Ovary (tissue), 9 donors: Measurements from ENCODE around the gene SIL1. TPM values are rescaled to one million over a fixed set of nuclear protein-coding genes. Genes with fewer than 3 reads are reported as not detected.

ENCODE experiments used
- DNase-seq, 5 donors: peaks; one replicate each; pipeline ENCODE4 v3.0.0-alpha.2; 2019 to 2020
- H3K27ac ChIP-seq, 2 donors: fragments of 200-600 bp; one replicate each; pipeline versions ENCODE4 v1.5.1 to v1.8.0; 2019 to 2022
- H3K27me3 ChIP-seq: fragments of 200-600 bp; one replicate; pipeline ENCODE4 v1.8.0; 2022
- H3K36me3 ChIP-seq: fragments of 200-600 bp; sonication (generic); one replicate; pipeline ENCODE4 v1.5.1; 2019
- H3K4me1 ChIP-seq: one replicate; pipeline ENCODE4 v1.8.1; 2013; ENCODE audit warnings: mild to moderate bottlenecking, moderate library complexity; ENCODE audit not compliant: insufficient read depth
- H3K4me3 ChIP-seq: fragments of 200-600 bp; sonication (generic); one replicate; pipeline ENCODE4 v1.5.1; 2017
- H3K9me3 ChIP-seq, 2 donors: fragments of 200-600 bp in 1 of 2; sonication (generic) in 1 of 2; one replicate each; pipeline versions ENCODE4 v1.5.1 to v1.8.1; 2013 to 2019; ENCODE audit warnings: mild to moderate bottlenecking in 1 of 2, moderate library complexity in 1 of 2
- EP300 ChIP-seq: sonication (generic); formaldehyde crosslinking; IDR thresholded peaks from one replicate; pipeline ENCODE4 v1.6.1; 2017; ENCODE audit warnings: antibody characterized with exemption
- POLR2A ChIP-seq: fragments of 450-650 bp; IDR thresholded peaks from one replicate; pipeline ENCODE4 v1.6.1; 2017; ENCODE audit warnings: antibody characterized with exemption, mild to moderate bottlenecking, moderate library complexity
- WGBS, 3 donors: extraction: QIAGEN DNeasy Blood & Tissue Kit in 1 of 3; methylation state at CpG; one replicate each; pipeline versions ENCODE4 v1.1.5 to v1.1.7; 2013 to 2017; 5-methylcytosine and 5-hydroxymethylcytosine counted together
- intact Hi-C, 4 donors: fragments of 100-400 bp; cut with DNase I; formaldehyde crosslinking; loops; one replicate each; pipeline versions ENCODE4 v1.11.0 to v1.15.1; 2022 to 2023
- polyA plus RNA-seq, 2 donors: library from polyadenylated mRNA; stranded (reverse); fragments of 200-250 nt in 1 of 2; fragments of 350-450 nt in 1 of 2; fragmentation: Illumina TruSeq in 1 of 2; extraction: RNeasy Lipid Tissue Mini Kit (QIAGEN cat#74804) in 1 of 2; gene quantifications; one replicate each; pipeline ENCODE4 v1.2.3, GENCODE V29; 2013 to 2014
- total RNA-seq, 7 donors: library from RNA; depleted of rRNA in 2 of 7; stranded (reverse); fragments of >200 nt in 2 of 7; fragmentation: NEBNext Ultra II Directional in 3 of 7; extraction: Animal tissue kit (Norgen Biotek cat#: 25700) in 3 of 7; gene quantifications; one replicate each; pipeline versions ENCODE4 v1.1.0 to v1.2.4, GENCODE V29; 2016 to 2023
- TF ChIP-seq, protein P1 (sequence below), 3 donors: fragments of 450-650 bp in 2 of 3; fragments of 200-600 bp in 1 of 3; IDR thresholded peaks; one replicate each; pipeline versions ENCODE4 v1.5.1 to v1.8.0; 2016 to 2022; ENCODE audit warnings: antibody characterized with exemption in 3 of 3, mild to moderate bottlenecking in 1 of 3
- donor health status: DM: no; HTN: no; CAD: no; lungs with moderate emphysema.
- donor health status: DM: no; HTN: no; CAD: no.
- donor health status: Bipolar disorder and iron deficiency.
- donor health status: DM: yes; HTN: yes; CAD: no.
- donor health status: DM: no; HTN: no; CAD: no.
- donor health status: DM: yes; HTN: yes; CAD: no.

Gene SIL1
- total and polyA plus RNA-seq, 9 donors: 15.7 to 93.0 (median 34.9) TPM

- Histone ChIP-seq H3K4me3 (no peak overlapping the region), H3K4me1 (peaks cover 2% of the 10 kb centered on the region), H3K36me3 (no peaks in the 10 kb centered on the region), H3K9me3 (no peaks in the 10 kb centered on the region), H3K27ac (no peak overlapping the region), H3K27me3 (no peaks in the 10 kb centered on the region)
- no peak for DNase-seq
- TF ChIP-seq EP300: no peak
- TF ChIP-seq, protein P1, sequence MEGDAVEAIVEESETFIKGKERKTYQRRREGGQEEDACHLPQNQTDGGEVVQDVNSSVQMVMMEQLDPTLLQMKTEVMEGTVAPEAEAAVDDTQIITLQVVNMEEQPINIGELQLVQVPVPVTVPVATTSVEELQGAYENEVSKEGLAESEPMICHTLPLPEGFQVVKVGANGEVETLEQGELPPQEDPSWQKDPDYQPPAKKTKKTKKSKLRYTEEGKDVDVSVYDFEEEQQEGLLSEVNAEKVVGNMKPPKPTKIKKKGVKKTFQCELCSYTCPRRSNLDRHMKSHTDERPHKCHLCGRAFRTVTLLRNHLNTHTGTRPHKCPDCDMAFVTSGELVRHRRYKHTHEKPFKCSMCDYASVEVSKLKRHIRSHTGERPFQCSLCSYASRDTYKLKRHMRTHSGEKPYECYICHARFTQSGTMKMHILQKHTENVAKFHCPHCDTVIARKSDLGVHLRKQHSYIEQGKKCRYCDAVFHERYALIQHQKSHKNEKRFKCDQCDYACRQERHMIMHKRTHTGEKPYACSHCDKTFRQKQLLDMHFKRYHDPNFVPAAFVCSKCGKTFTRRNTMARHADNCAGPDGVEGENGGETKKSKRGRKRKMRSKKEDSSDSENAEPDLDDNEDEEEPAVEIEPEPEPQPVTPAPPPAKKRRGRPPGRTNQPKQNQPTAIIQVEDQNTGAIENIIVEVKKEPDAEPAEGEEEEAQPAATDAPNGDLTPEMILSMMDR (IDR thresholded peaks at IDR 0.05): no peak
- TF ChIP-seq POLR2A: no peak
- intact Hi-C loops: no loop called here
Measured at GRCh38 chr5:139052975-139053374, 145.2 kb downstream of the SIL1 start.

DNA sequence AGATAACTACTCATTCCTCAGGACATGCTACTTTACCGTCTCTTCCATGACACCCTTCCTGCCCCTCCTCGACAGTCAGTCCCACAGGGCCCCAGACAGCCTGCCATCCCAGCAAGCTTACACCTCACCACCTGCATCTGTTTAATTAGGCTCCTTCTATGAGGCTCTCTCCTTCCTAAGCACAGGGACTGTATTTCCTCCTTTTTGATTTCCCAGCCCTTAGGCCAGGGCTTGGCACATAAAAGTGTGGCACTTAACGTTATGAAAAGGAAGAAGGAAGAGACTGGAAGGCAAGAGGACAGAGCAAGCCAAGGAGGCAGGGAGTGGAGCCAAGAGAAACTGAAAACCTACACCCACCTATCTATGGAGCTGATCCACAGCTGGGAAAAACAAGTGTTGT is 146.8 kb downstream of the SIL1 start:
- Histone ChIP-seq H3K27ac (no peak overlapping the region), H3K27me3 (no peaks in the 10 kb centered on the region), H3K4me3 (no peak overlapping the region), H3K9me3 (no peaks in the 10 kb centered on the region), H3K36me3 (no peaks in the 10 kb centered on the region), H3K4me1 (peaks cover 2% of the 10 kb centered on the region)
- intact Hi-C loops: no loop called here
- 58 to 68% (median 67%) methylated on average over 3 of the region's 3 CpGs for WGBS, 3 donors
- no peak for DNase-seq
- TF ChIP-seq POLR2A (no peak), EP300 (no peak)
- TF ChIP-seq, protein P1 (IDR thresholded peaks at IDR 0.05): no peak

DNA sequence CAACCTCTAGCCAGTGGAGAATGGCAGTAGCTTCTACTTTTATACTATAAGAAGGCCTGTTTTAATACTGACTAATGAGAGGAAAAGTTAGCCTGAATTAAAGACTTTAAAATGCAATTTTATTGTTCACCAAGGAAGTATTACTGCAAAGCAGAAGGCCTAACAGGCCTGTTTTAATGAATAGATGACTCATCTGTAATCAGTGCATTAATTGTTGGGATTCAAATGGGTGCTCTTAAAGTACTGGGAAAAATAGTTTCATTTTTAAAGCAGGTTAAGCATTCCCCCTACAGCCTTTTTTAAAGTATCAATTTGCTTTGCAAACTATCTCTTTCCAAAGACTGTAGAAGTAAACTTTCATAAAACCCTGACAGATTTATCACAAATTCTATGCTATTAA is 147.7 kb downstream of the SIL1 start:
- intact Hi-C loops: no loop called here
- H3K36me3 ChIP-seq: no peaks in the 10 kb centered on the region
- TF ChIP-seq EP300: no peak
- no peak for TF ChIP-seq POLR2A
- TF ChIP-seq, protein P1 (IDR thresholded peaks at IDR 0.05): no peak
- no peak overlapping the region for H3K27ac ChIP-seq
- no peak for DNase-seq
- H3K27me3 ChIP-seq: no peaks in the 10 kb centered on the region
- no peak overlapping the region for H3K4me3 ChIP-seq
- no peaks in the 10 kb centered on the region for H3K9me3 ChIP-seq
- H3K4me1 ChIP-seq: peaks cover 2% of the 10 kb centered on the region

- Histone ChIP-seq H3K9me3 (no peaks in the 10 kb centered on the region), H3K27ac (no peak overlapping the region), H3K4me3 (no peak overlapping the region), H3K36me3 (no peaks in the 10 kb centered on the region), H3K27me3 (no peaks in the 10 kb centered on the region), H3K4me1 (peaks cover 2% of the 10 kb centered on the region)
- DNase-seq: no peak
- intact Hi-C loops: no loop called here
- WGBS, 3 donors: 37 to 59% (median 40%) methylated on average over 1 of the region's 1 CpG
- TF ChIP-seq, protein P1 (IDR thresholded peaks at IDR 0.05): no peak
- TF ChIP-seq EP300 (no peak), POLR2A (no peak)
Measured at GRCh38 chr5:139049780-139050179, 148.4 kb downstream of the SIL1 start.

- H3K36me3 ChIP-seq: no peaks in the 10 kb centered on the region
- DNase-seq: no peak
- intact Hi-C loops: no loop called here
Measured at GRCh38 chr5:139046551-139046950, 151.6 kb downstream of the SIL1 start.

More at GRCh38 chr5:139046551-139046950, 151.6 kb downstream of the SIL1 start:
- H3K27me3 ChIP-seq: no peaks in the 10 kb centered on the region
- TF ChIP-seq EP300 (no peak), POLR2A (no peak)
- TF ChIP-seq, protein P1 (IDR thresholded peaks at IDR 0.05): no peak
- H3K4me1 ChIP-seq: peaks cover 2% of the 10 kb centered on the region
- no peak overlapping the region for H3K27ac ChIP-seq
- H3K9me3 ChIP-seq: no peaks in the 10 kb centered on the region
- no peak overlapping the region for H3K4me3 ChIP-seq
